GM12801 (cell line): ENCODE measurements around the gene HYCC1.

Source experiments
- TF ChIP-seq, protein P1 (sequence below): IDR thresholded peaks from one replicate; pipeline ENCODE4 v1.5.1; 2011; ENCODE audit warnings: control low read depth; ENCODE audit not compliant: insufficient read length; ENCODE audit errors: extremely low read depth

HYCC1 gene

DNA sequence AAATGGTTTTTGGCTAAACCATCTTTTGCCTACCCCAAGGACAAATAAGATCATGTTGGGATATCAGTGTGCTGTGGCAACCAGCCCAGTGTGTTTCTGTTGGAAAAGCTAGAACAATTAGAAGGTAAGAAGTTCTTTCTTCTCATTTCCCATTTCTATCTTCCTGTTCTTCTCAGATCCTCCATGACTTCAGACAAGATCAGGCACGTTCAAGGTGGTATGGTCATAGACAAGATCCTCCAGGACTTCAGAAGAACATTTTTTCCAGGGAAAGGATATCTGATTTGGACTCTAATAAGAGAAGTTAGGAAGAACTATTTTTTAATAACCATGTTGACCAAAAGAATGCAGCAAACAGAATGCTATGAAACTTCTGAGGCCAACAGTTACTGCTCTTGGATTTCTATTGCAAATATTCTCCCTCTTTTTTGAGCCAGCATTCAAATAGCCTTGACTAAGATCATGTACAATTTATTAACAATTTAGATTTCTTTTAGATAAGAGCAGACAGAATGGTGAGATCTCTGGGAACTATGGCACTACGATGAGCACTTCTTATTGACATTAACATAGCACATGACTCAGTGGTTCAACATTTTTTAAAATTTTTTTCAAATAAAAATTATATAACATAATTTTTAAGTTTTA is 15.9 kb downstream of the HYCC1 start:
- TF ChIP-seq, protein P1, sequence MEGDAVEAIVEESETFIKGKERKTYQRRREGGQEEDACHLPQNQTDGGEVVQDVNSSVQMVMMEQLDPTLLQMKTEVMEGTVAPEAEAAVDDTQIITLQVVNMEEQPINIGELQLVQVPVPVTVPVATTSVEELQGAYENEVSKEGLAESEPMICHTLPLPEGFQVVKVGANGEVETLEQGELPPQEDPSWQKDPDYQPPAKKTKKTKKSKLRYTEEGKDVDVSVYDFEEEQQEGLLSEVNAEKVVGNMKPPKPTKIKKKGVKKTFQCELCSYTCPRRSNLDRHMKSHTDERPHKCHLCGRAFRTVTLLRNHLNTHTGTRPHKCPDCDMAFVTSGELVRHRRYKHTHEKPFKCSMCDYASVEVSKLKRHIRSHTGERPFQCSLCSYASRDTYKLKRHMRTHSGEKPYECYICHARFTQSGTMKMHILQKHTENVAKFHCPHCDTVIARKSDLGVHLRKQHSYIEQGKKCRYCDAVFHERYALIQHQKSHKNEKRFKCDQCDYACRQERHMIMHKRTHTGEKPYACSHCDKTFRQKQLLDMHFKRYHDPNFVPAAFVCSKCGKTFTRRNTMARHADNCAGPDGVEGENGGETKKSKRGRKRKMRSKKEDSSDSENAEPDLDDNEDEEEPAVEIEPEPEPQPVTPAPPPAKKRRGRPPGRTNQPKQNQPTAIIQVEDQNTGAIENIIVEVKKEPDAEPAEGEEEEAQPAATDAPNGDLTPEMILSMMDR = no peak

DNA sequence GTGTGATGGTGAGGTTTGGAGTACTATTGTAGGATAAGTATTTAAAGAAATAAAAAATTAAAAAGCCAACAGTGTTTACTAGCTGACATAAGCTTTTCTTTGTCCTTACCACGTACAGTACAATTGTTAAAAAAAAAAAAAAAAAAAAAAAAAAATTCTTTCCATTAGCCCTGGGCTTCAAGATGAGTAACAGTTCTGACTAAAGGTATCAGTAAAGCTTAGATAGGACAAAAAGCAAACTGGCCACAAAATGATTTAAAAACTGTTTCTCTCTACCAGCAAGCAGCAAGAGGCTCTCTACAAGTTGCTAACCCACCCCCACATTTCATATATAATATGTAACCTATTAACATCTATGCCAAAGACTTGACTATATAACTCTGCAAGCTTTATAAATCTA is 17.5 kb downstream of the HYCC1 start:
- TF ChIP-seq, protein P1 = no peak

DNA sequence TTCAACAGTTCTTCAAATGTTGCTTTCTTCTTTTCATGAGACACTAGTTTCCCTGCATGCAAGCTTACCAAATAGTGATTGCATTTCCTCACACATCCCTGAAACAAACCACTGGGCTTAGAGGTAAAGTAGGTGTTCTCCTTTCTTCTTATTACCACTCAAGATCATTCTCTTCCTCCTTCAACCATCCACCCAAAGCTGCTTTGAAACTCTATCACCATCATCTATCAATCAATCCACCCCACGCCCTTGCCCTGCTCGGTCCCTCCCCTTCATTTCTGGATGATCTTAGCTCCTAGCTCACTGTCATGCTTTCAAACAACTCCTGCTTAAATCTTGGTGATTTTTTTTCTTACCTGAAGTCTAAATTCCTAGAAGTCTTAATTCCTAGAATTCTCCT is 18.9 kb downstream of the HYCC1 start:
- TF ChIP-seq, protein P1 = no peak

DNA sequence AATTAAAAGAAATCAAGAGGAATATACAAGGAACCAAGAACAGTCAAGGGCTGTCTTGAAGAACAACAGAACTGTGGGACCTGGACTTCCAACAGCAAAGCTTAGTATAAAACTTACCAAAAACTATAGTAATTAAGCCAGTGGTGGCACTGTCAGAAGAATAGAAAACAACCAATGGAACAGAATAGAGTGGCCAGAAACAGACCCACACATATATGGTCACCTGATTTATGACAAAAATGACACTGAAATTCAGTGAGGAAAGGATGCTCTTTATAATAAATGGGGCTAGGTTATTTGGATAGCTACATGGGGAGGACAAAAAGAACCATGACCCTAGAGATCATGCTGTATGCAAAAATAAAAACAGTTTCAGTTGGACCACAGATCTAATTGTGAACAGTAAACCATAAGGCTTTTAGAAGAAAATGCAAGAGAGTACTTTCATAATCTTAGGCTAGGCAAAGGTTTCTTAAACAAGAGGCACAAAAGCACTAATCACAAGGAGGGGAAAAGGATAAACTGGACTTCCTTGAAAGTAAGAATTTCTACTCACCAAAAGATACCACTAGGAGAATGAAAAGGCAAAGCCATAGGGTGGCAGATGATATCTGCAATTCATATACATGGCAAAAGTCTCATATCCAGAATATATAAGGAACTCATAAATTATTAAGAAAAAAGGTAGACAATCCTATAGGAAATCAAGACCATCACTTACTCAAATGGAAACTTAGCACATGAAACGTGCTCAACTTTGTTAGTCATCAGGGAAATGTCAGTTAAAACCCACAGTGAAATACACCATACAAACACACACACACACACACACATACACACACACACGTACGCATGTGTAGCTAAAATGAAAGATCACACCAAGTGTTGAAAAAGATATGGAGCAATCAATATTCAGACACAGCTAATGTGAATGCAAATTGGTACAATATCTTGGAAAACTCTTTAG is 20.8 kb downstream of the HYCC1 start:
- TF ChIP-seq, protein P1 = no peak

DNA sequence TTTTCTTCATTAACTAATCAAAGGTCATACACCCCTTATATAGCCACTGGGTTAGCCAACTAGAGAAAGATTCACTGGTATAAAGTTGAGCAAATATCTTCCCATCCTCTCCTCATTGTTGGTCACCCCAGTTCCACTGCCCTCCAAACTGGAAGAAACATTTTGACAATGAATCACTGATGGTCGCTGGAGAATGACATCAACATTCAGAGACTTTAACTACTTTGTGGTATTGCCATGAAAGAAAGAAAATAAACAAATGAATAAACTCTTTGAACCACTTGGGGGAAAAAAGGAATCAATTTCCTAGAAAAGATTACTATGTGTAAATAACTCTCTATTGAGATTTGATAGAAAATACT is 23.4 kb downstream of the HYCC1 start:
- TF ChIP-seq, protein P1 = no peak

DNA sequence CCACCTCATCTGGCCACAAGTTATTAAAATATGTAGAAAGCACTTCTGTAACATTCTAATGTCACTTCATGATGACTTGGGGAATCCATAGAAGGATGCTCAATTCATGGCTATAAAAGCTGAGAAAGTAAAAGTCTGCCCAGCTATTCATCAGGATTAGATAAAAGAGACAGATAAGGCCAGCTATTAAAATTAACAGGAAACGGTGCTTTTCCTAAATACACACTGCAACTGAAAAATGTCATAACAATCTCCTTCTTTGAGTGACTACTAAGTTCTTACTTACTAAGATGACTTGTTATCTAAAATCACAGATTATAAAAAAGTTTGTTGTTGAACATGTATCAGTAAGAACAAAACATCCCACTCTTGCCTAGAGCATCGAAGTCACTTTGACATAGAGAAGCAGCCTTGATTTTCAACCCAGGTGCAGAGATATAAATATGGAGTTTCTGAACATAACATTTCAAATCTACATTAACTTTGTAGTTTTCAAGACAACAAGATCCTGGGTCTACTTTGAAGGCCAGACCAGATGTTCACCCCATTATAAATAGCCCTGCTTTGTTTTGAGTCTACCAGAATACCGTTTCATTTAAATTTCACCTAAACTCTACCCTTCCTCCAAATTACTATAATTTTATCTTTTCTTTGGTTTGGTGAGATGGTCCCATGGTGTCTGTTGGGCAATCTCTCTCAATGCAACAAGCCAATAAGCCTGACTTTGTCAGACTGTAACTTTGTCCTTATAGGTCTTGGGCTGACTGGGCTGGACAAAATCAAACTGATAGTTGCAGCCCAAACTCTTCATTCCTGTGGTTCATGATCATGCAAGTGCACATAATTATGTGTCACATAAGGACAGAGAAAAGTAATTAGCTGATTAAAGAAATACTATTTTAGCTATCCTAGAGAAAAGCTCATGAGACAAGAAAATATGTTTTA is 24.0 kb downstream of the HYCC1 start:
- TF ChIP-seq, protein P1 = no peak

DNA sequence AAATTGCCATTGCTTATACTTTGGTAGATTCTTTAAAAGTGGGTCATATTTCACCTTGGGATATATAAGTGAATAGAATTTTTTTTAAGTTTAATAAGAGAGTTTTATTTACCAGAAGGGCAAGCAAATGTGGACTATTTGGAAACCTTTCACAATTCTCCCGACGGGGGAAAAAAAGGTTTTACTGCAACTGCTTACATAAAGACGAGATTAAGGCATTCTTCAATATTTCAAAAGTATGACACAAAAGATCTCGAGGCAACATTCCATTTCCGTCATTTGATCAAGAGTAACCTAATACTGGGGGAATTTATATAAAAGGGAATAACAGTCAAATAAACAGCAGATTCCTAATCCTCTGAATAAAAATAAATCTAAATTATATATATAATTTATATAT is 28.5 kb downstream of the HYCC1 start:
- TF ChIP-seq, protein P1 = no peak
